ENCODE results near the gene CCDC85C. TPM values are rescaled to one million over a fixed set of nuclear protein-coding genes. Genes with fewer than 3 reads are reported as not detected.

CCDC85C gene
- total and polyA plus RNA-seq, 10 of the 15 experiments (the other 5 are each of a cell fraction or from before 2014, with no cell fraction given) = 0.03 to 3.6 (median 1.1) TPM

DNA sequence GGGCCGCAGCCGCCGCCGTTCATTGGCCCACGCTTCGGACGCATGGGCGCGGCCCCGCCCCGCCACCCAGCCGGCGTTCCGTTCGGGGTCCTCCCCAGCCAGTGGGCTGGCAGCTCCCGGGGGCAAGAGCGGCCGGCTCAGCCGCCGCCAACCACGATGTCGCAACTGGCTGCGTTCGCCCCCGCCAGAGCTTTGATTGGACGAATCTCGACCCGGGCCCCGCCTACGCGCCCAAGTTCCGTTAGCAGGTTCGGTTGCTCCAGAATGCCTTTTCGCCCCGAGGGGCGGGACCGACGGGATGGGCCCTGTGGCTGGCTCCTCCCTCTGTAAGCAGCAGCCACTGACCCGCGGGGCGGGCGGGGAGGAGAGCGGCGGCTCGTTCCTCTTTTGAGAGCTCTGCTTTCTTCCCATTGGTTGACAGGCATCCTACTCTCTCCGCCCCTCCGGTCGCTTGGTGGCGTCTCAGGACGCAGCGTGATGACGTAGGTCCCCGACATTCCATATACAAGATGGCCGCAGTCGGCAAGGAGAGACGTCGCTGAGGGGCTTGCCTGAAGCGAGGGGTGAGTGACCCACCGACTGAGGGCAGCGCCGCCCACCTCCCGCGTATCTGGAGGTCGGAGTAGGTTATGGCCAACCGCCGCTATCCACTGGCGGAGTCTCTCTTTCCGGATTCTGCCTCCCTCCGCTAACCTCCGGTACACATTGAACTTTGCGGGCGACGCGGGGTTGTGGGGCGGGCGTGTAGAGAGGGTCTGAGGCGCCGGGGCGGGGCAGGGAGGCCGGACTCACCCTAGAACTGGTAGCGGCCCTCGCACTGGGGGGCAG lies 122.9 kb downstream of the CCDC85C start, which contains the start of gene CCNK (continued):
- TF ChIP-seq NR2C2 (IDR thresholded peaks at IDR 0.05; ENCODE audit: borderline replicate concordance, control insufficient read depth, insufficient read length, low read depth) (no peak), JUND (IDR thresholded peaks at IDR 0.05; ENCODE audit: low read depth, low read length) (no peak), IRF3 (IDR thresholded peaks at IDR 0.05) (peak; percentile 78; the same call in 1 of the 2 replicates), NRF1 (conservative IDR thresholded peaks at IDR 0.05; ENCODE audit: low read depth, low read length) (no peak), LARP7 (IDR thresholded peaks at IDR 0.05) (no peak; the same call in 1 of the 2 replicates), BMI1 (IDR thresholded peaks at IDR 0.05; ENCODE audit: borderline replicate concordance) (no peak), ATF2 (IDR thresholded peaks at IDR 0.05; ENCODE audit: low read length) (no peak), SPI1 (IDR thresholded peaks at IDR 0.05; ENCODE audit: borderline replicate concordance, insufficient read depth, low read depth, low read length) (0 out of 2 replicates have a peak, but pooled peaks have one; percentile 32), FOS (IDR thresholded peaks at IDR 0.05; ENCODE audit: borderline replicate concordance, extremely low read depth, insufficient read length) (peak; percentile 58), FOXM1 (IDR thresholded peaks at IDR 0.05; ENCODE audit: low read depth, low read length) (no peak), SMARCA5 (IDR thresholded peaks at IDR 0.05) (no peak), SRF (IDR thresholded peaks at IDR 0.05; ENCODE audit: low read depth in 2 of 2, low read length in 2 of 2) (peak in 1 of 2 experiments; percentile 79; a peak in 2 of 4 replicates), EP300 (IDR thresholded peaks at IDR 0.05; ENCODE audit: borderline replicate concordance in 1 of 2, control insufficient read depth in 1 of 2, low read depth in 2 of 2, low read length in 2 of 2) (peak in 1 of 2 experiments; percentile 30; a peak in 1 of 4 replicates), CBX5 (IDR thresholded peaks at IDR 0.05; ENCODE audit: low read depth) (no peak), EGR1 (IDR thresholded peaks at IDR 0.05; ENCODE audit: borderline replicate concordance in 1 of 2, low read depth in 2 of 2, low read length in 2 of 2) (peak; percentile 27 to 94), PAX8 (IDR thresholded peaks at IDR 0.05) (no peak), FOXK2 (IDR thresholded peaks at IDR 0.05) (no peak; the same call in none of the 2 replicates), SMAD5 (IDR thresholded peaks at IDR 0.05; ENCODE audit: low read depth) (peak; percentile 47; the same call in 1 of the 2 replicates), POLR2AphosphoS2 (IDR thresholded peaks at IDR 0.05; ENCODE audit: low read depth, low read length) (peak; percentile 76; the same call in 1 of the 2 replicates), PBX3 (IDR thresholded peaks at IDR 0.05; ENCODE audit: insufficient replicate concordance, low read depth, low read length) (peak; percentile 81)
- TF ChIP-seq, protein P1, sequence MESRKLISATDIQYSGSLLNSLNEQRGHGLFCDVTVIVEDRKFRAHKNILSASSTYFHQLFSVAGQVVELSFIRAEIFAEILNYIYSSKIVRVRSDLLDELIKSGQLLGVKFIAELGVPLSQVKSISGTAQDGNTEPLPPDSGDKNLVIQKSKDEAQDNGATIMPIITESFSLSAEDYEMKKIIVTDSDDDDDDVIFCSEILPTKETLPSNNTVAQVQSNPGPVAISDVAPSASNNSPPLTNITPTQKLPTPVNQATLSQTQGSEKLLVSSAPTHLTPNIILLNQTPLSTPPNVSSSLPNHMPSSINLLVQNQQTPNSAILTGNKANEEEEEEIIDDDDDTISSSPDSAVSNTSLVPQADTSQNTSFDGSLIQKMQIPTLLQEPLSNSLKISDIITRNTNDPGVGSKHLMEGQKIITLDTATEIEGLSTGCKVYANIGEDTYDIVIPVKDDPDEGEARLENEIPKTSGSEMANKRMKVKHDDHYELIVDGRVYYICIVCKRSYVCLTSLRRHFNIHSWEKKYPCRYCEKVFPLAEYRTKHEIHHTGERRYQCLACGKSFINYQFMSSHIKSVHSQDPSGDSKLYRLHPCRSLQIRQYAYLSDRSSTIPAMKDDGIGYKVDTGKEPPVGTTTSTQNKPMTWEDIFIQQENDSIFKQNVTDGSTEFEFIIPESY (IDR thresholded peaks at IDR 0.05) = no peak
- TF ChIP-seq, protein P2, sequence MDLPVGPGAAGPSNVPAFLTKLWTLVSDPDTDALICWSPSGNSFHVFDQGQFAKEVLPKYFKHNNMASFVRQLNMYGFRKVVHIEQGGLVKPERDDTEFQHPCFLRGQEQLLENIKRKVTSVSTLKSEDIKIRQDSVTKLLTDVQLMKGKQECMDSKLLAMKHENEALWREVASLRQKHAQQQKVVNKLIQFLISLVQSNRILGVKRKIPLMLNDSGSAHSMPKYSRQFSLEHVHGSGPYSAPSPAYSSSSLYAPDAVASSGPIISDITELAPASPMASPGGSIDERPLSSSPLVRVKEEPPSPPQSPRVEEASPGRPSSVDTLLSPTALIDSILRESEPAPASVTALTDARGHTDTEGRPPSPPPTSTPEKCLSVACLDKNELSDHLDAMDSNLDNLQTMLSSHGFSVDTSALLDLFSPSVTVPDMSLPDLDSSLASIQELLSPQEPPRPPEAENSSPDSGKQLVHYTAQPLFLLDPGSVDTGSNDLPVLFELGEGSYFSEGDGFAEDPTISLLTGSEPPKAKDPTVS (IDR thresholded peaks at IDR 0.05; ENCODE audit: low read depth, low read length) = no peak

Data from GM12878 (cell line).